ENCODE data around the gene OR52E2.
"Not testable (repeated sequence)": the region's sequence is repeated elsewhere in the genome, so short reads cannot be mapped to it uniquely, and the experiment has no call there.

Gene OR52E2
- 0 reads per million in 9 experiments for total RNA-seq

DNA sequence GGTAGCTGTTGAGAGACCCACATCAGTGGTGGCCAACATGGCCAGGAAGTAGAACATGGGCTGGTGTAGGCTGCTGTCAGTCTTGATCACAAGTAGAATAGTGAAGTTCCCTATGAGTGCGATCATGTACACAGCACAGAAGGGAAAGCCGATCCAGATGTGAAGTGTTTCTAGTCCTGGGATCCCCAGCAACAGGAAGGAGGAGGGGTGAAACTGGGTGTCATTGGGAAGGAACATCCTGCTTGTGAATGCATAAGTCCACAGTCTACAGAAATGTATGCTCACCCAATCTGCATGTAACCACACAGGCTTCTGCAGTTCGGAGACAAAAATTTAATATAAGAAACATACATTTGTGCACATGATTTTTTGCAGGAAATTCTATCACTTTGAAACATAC, at the start of gene OR52E2:
OR52E2 (minus strand) TSS at position 237 of the 400 bp plus-strand sequence; CDS start at position 237, 0 bp downstream.
- Mint-ChIP-seq H3K9me3 (peaks cover 2 to 8% of the 10 kb centered on the region in 2 donors), H3K4me3 (no peak within 1 kb of the TSS)
- ATAC-seq (replicated peaks) = no peak

GRCh38 chr11:5107285-5107684, 47.9 kb upstream of the OR52E2 start:
- Mint-ChIP-seq H3K27me3 (peaks cover 0 to 6% of the 10 kb centered on the region in 2 donors), H3K4me1 (ENCODE audit: low read depth in 2 of 2) (no peaks in the 10 kb centered on the region), H3K27ac (no peak overlapping the region), H3K9me3 (no peaks in the 10 kb centered on the region), H3K36me3 (ENCODE audit: insufficient read depth) (no peaks in the 10 kb centered on the region), H3K4me3 (no peak overlapping the region)
- ATAC-seq (replicated peaks) (no peak), DNase-seq (no peak)

More for the DNA sequence above, at the start of gene OR52E2:
- no peaks in the 10 kb centered on the region for H3K4me1 Mint-ChIP-seq (ENCODE audit: low read depth in 2 of 2)
- no peak within 1 kb of the TSS for H3K27ac Mint-ChIP-seq
- no peaks in the 10 kb centered on the region for H3K36me3 Mint-ChIP-seq (ENCODE audit: insufficient read depth)
- H3K27me3 Mint-ChIP-seq = no peaks in the 10 kb centered on the region
- DNase-seq = no peak

GRCh38 chr11:5103066-5103465, 43.6 kb upstream of the OR52E2 start:
- no peak overlapping the region for H3K4me3 Mint-ChIP-seq
- no peak for ATAC-seq (replicated peaks)
- no peak overlapping the region for H3K27ac Mint-ChIP-seq
- no peak for DNase-seq
- peaks cover 0 to 2% of the 10 kb centered on the region in 2 donors for H3K9me3 Mint-ChIP-seq
- H3K36me3 Mint-ChIP-seq (ENCODE audit: insufficient read depth) = no peaks in the 10 kb centered on the region
- no peaks in the 10 kb centered on the region for H3K4me1 Mint-ChIP-seq (ENCODE audit: low read depth in 2 of 2)
- H3K27me3 Mint-ChIP-seq = peaks cover 0 to 6% of the 10 kb centered on the region in 2 donors

GRCh38 chr11:5102246-5102645, 42.8 kb upstream of the OR52E2 start:
- peaks cover 0 to 6% of the 10 kb centered on the region in 2 donors for H3K27me3 Mint-ChIP-seq
- no peak overlapping the region for H3K27ac Mint-ChIP-seq
- H3K4me1 Mint-ChIP-seq (ENCODE audit: low read depth in 2 of 2) = no peaks in the 10 kb centered on the region
- peaks cover 0 to 2% of the 10 kb centered on the region in 2 donors for H3K9me3 Mint-ChIP-seq
- ATAC-seq (replicated peaks) (no peak), DNase-seq (no peak)
- no peak overlapping the region for H3K4me3 Mint-ChIP-seq
- H3K36me3 Mint-ChIP-seq (ENCODE audit: insufficient read depth) = no peaks in the 10 kb centered on the region

DNA sequence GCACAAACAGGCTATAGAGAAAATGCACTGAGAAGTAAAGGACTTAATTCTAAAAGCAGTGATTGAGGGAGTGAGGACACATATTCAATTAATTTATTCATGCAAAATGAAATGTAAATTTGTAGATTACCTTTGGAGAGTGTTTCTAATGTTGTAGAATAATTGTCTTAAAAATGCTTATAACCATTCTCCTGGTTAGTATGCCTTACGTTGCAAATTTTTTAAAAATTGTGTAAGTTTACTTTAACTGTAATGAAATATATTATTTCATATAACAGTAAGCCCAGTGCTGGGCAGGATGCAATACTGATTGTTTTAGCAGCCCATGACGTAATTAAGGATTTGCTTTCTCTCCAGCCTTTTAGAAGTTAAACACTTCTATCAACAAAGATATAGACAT, 36.6 kb upstream of the OR52E2 start:
- Mint-ChIP-seq H3K4me3 (no peak overlapping the region), H3K4me1 (ENCODE audit: low read depth in 2 of 2) (no peaks in the 10 kb centered on the region), H3K9me3 (peaks cover 0 to 2% of the 10 kb centered on the region in 2 donors), H3K27me3 (no peaks in the 10 kb centered on the region), H3K27ac (no peak overlapping the region), H3K36me3 (ENCODE audit: insufficient read depth) (no peaks in the 10 kb centered on the region)
- ATAC-seq (replicated peaks) (no peak), DNase-seq (no peak)

GRCh38 chr11:5092821-5093585, 33.6 kb upstream of the OR52E2 start:
- H3K9me3 Mint-ChIP-seq = peaks cover 1 to 8% of the 10 kb centered on the region in 2 donors
- DNase-seq (no peak), ATAC-seq (replicated peaks) (no peak)
- no peaks in the 10 kb centered on the region for H3K27me3 Mint-ChIP-seq
- no peak overlapping the region for H3K27ac Mint-ChIP-seq
- H3K4me3 Mint-ChIP-seq = no peak overlapping the region
- H3K36me3 Mint-ChIP-seq (ENCODE audit: insufficient read depth) = no peaks in the 10 kb centered on the region
- H3K4me1 Mint-ChIP-seq (ENCODE audit: low read depth in 2 of 2) = no peaks in the 10 kb centered on the region

DNA sequence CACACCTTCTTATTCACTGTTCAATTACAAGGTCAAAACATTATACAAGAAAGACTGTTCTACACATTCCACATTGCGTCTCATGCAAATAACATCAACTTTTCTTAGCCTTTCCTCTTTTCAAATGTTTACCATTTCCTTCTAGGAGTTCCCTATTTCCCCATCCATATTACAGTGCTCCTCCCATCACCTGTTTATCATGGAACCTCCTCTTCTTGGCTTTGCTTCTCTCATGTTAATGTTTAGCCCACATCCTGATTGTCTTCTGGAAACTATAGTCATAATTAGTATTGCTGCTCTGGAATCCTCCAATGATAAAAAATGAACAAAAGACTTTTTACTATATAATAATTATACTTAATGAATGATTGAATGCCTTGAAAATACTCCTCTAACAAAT, 31.2 kb upstream of the OR52E2 start:
- Mint-ChIP-seq H3K9me3 (peaks cover 1 to 8% of the 10 kb centered on the region in 2 donors), H3K36me3 (ENCODE audit: insufficient read depth) (peaks cover 1% of the 10 kb centered on the region), H3K4me3 (no peak overlapping the region), H3K27me3 (no peaks in the 10 kb centered on the region), H3K4me1 (ENCODE audit: low read depth in 2 of 2) (no peaks in the 10 kb centered on the region), H3K27ac (no peak overlapping the region)
- DNase-seq = no peak
- no peak for ATAC-seq (replicated peaks)

- no peak for DNase-seq
- Mint-ChIP-seq H3K4me1 (ENCODE audit: low read depth in 2 of 2) (no peaks in the 10 kb centered on the region), H3K27me3 (no peaks in the 10 kb centered on the region), H3K27ac (no peak overlapping the region), H3K36me3 (ENCODE audit: insufficient read depth) (peaks cover 4% of the 10 kb centered on the region), H3K4me3 (no peak overlapping the region), H3K9me3 (peaks cover 1 to 8% of the 10 kb centered on the region in 2 donors)
- ATAC-seq (replicated peaks) = no peak
These were observed 29.1 kb upstream of the OR52E2 start for GRCh38 chr11:5088556-5088955.

GRCh38 chr11:5083602-5084001, 24.2 kb upstream of the OR52E2 start:
- peaks cover 0 to 4% of the 10 kb centered on the region in 2 donors for H3K9me3 Mint-ChIP-seq
- H3K4me1 Mint-ChIP-seq (ENCODE audit: low read depth in 2 of 2) = no peaks in the 10 kb centered on the region
- no peak overlapping the region for H3K4me3 Mint-ChIP-seq
- no peak for ATAC-seq (replicated peaks)
- DNase-seq = no peak
- no peaks in the 10 kb centered on the region for H3K27me3 Mint-ChIP-seq
- no peak overlapping the region for H3K27ac Mint-ChIP-seq
- H3K36me3 Mint-ChIP-seq (ENCODE audit: insufficient read depth) = peaks cover 4% of the 10 kb centered on the region

DNA sequence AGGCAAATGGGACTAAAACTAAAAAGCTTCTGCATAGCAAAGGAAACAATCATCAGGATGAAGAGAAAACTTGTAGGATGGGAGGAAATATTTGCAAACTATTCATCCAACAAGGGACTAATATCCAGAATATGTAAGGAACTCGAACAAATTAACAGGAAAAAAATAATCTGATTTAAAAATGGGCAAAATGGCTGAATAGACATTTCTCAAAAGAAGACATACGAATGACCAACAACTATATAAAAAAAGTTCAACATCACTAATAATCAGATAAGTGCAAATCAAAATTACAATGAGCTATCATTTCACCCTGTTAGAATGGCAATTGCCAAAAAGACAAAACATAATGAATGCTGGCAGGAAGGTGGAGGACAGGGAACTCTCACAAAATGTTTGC, 22.0 kb upstream of the OR52E2 start:
- peaks cover 0 to 4% of the 10 kb centered on the region in 2 donors for H3K27me3 Mint-ChIP-seq
- no peak overlapping the region for H3K4me3 Mint-ChIP-seq
- peaks cover 4% of the 10 kb centered on the region for H3K36me3 Mint-ChIP-seq (ENCODE audit: insufficient read depth)
- DNase-seq = no peak
- peaks cover 0 to 2% of the 10 kb centered on the region in 2 donors for H3K9me3 Mint-ChIP-seq
- ATAC-seq (replicated peaks) = no peak
- no peaks in the 10 kb centered on the region for H3K4me1 Mint-ChIP-seq (ENCODE audit: low read depth in 2 of 2)
- no peak overlapping the region for H3K27ac Mint-ChIP-seq

DNA sequence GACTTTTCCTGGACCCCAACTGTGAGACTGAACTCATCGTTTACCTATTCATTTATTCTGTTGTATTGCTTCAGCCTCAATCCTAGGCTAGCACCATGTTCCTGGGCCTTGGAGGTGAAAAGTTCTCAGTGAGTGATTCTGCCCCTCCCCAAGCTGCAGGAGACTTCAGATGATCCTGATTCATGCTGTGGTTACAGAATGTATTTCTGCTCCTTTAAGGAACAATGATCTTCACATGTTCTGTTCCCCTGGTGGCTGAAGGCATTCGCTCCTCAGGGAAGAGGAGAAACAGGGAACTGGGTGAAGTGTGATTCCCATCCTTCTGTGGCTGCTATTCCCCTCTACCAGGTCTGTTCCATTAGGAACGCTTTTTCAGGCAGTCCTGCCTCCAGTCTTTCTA, 12.4 kb upstream of the OR52E2 start:
- Mint-ChIP-seq H3K4me3 (no peak overlapping the region), H3K27me3 (peaks cover 0 to 9% of the 10 kb centered on the region in 2 donors), H3K4me1 (ENCODE audit: low read depth in 2 of 2) (no peaks in the 10 kb centered on the region), H3K9me3 (peaks cover 3 to 5% of the 10 kb centered on the region in 2 donors), H3K27ac (no peak overlapping the region), H3K36me3 (ENCODE audit: insufficient read depth) (no peaks in the 10 kb centered on the region)
- DNase-seq (no peak), ATAC-seq (replicated peaks) (no peak)

DNA sequence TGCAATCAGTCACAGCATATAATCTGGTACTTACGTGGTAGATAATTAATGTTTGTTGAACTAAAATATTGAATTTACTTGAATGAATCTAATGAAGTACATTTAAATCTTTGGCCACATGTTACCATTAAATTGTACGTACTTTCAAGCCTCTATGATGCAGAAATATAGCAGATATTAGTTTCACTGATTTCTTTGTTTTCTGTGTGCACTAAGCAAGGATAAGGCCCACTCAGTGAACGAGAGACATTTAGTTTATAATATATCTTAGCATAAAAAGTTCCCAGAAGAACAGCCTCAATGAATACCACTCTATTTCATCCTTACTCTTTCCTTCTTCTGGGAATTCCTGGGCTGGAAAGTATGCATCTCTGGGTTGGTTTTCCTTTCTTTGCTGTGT, 9.8 kb upstream of the OR52E2 start, which contains the start of gene OR52E1:
OR52E1 (plus strand) TSS at position 301 of the 400 bp plus-strand sequence.
- Mint-ChIP-seq H3K27ac (no peak within 1 kb of the TSS), H3K4me1 (ENCODE audit: low read depth in 2 of 2) (no peaks in the 10 kb centered on the region), H3K4me3 (no peak within 1 kb of the TSS), H3K9me3 (peaks cover 0 to 10% of the 10 kb centered on the region in 2 donors), H3K27me3 (no peaks in the 10 kb centered on the region), H3K36me3 (ENCODE audit: insufficient read depth) (no peaks in the 10 kb centered on the region)
- no peak for DNase-seq
- no peak for ATAC-seq (replicated peaks)

DNA sequence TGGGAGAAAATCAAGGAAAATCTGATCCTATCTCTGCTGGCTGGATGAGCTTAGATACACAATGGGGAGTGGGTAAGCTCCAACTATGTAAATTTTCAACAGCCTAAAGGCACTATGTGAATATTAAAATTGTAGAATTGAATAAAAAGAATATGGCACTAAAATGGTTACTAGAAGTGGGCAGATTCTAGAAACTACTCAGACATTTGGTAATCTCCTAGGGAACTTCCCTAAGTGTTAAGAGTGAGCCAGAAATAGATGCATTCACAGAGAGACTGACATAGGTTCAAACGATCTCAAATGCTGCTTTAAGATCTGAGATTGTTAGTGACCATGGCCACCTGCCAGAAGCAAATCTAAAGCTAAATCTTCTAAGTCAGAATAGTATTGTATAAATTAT, 5.6 kb upstream of the OR52E2 start:
- H3K27ac Mint-ChIP-seq = no peak overlapping the region
- no peaks in the 10 kb centered on the region for H3K27me3 Mint-ChIP-seq
- H3K36me3 Mint-ChIP-seq (ENCODE audit: insufficient read depth) = no peaks in the 10 kb centered on the region
- no peak for DNase-seq
- H3K4me1 Mint-ChIP-seq (ENCODE audit: low read depth in 2 of 2) = no peaks in the 10 kb centered on the region
- peaks cover 0 to 10% of the 10 kb centered on the region in 2 donors for H3K9me3 Mint-ChIP-seq
- H3K4me3 Mint-ChIP-seq = no peak overlapping the region
- no peak for ATAC-seq (replicated peaks)

GRCh38 chr11:5058679-5059078, 748 bp downstream of the OR52E2 start:
- not testable (repeated sequence) for H3K36me3 Mint-ChIP-seq (ENCODE audit: insufficient read depth); H3K27ac Mint-ChIP-seq; ATAC-seq (replicated peaks); H3K4me1 Mint-ChIP-seq (ENCODE audit: low read depth in 2 of 2); H3K27me3 Mint-ChIP-seq; DNase-seq; H3K4me3 Mint-ChIP-seq; H3K9me3 Mint-ChIP-seq
